ENCODE data around the gene RABL2B. TPM values are rescaled to one million over a fixed set of nuclear protein-coding genes. Genes with fewer than 3 reads are reported as not detected.

RABL2B gene
- total RNA-seq, 1 experiment from 2014 or later = 24.0 TPM

GRCh38 chr22:50737728-50738648 lies 45.4 kb downstream of the RABL2B start, which contains the start of gene ACR:
Gene ACR (plus strand): TSS chr22:50738204. CDS start chr22:50738236, 32 bp downstream.
- DNase-seq (ENCODE audit: low spot score) = peak; percentile 6
- H3K27me3 Mint-ChIP-seq (ENCODE audit: low read depth) = peaks cover 88% of the 10 kb centered on the region
- H3K9me3 Mint-ChIP-seq = no peaks in the 10 kb centered on the region

More at GRCh38 chr22:50737728-50738648, 45.4 kb downstream of the RABL2B start, which contains the start of gene ACR:
- H3K4me1 Mint-ChIP-seq = no peaks in the 10 kb centered on the region
- ChIA-PET CTCF (interaction anchor here (0.6 to 1.5 kb wide), 2 partner anchors 37 to 38 kb away, joined by 3 read pairs; no protein-coding TSS in a partner anchor), POLR2A (no interaction called here)
- H3K4me3 Mint-ChIP-seq = no peak within 1 kb of the TSS
- TF ChIP-seq ZNF232 (CRISPR knock-in tag; IDR thresholded peaks at IDR 0.05) (no peak), CREM (CRISPR knock-in tag; IDR thresholded peaks at IDR 0.05) (no peak), SP1 (CRISPR knock-in tag; conservative IDR thresholded peaks at IDR 0.05) (no peak), ZNF138 (CRISPR knock-in tag; conservative IDR thresholded peaks at IDR 0.05) (no peak), MAX (CRISPR knock-in tag; IDR thresholded peaks at IDR 0.05) (no peak), NFE2L1 (CRISPR knock-in tag; IDR thresholded peaks at IDR 0.05) (no peak), ZNF532 (CRISPR knock-in tag; IDR thresholded peaks at IDR 0.05; ENCODE audit: borderline replicate concordance) (no peak), IRF1 (CRISPR knock-in tag; IDR thresholded peaks at IDR 0.05) (no peak)
- TF ChIP-seq, protein P1, sequence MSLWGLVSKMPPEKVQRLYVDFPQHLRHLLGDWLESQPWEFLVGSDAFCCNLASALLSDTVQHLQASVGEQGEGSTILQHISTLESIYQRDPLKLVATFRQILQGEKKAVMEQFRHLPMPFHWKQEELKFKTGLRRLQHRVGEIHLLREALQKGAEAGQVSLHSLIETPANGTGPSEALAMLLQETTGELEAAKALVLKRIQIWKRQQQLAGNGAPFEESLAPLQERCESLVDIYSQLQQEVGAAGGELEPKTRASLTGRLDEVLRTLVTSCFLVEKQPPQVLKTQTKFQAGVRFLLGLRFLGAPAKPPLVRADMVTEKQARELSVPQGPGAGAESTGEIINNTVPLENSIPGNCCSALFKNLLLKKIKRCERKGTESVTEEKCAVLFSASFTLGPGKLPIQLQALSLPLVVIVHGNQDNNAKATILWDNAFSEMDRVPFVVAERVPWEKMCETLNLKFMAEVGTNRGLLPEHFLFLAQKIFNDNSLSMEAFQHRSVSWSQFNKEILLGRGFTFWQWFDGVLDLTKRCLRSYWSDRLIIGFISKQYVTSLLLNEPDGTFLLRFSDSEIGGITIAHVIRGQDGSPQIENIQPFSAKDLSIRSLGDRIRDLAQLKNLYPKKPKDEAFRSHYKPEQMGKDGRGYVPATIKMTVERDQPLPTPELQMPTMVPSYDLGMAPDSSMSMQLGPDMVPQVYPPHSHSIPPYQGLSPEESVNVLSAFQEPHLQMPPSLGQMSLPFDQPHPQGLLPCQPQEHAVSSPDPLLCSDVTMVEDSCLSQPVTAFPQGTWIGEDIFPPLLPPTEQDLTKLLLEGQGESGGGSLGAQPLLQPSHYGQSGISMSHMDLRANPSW (CRISPR knock-in tag; conservative IDR thresholded peaks at IDR 0.05; ENCODE audit: low read depth) = no peak
- TF ChIP-seq, protein P2, sequence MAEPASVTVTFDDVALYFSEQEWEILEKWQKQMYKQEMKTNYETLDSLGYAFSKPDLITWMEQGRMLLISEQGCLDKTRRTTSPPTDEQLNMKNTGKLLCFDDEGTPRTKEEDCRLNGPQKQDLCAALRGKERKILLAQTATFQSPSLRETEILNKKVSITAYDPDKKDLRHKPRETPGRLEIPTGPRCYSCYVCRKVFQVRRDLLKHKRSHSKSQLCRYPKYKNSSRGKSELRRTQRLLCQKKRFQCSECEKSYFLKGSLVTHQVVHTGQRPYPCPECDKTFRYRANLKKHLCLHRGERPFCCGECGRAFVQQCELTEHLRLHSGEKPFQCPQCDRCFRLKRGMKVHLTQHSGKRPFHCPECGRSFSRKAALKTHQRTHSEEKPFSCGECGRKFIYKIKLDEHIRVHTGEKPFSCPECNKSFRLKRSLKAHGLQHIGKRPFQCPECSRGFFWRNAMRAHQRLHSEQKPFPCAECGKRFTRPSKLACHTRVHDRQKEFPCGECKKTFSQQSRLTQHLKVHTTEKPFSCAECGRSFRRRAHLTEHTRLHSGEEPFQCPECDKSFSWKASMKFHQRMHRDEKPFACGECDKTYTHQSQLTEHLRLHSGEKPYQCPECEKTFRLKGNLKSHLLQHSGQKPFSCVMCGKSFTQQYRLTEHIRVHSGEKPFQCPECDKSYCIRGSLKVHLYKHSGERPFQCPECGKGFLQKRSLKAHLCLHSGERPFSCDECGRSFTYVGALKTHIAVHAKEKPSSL (CRISPR knock-in tag; conservative IDR thresholded peaks at IDR 0.05) = no peak
- H3K27ac Mint-ChIP-seq = no peak within 1 kb of the TSS
- no peaks in the 10 kb centered on the region for H3K36me3 Mint-ChIP-seq
- no peak for ATAC-seq
